Suppressor macrophage treated with lipopolysaccharide for 4 hours (primary cell): ENCODE data around the gene CCDC57.

ENCODE experiments used
- DNase-seq: peaks from one replicate; pipeline ENCODE4 v3.0.0-alpha.2; 2020

Gene CCDC57

GRCh38 chr17:82103553-82104451, 108.8 kb downstream of the CCDC57 start:
- no peak for DNase-seq

- no peak for DNase-seq
Measured at GRCh38 chr17:82101767-82102679, 110.6 kb downstream of the CCDC57 start.

GRCh38 chr17:82101301-82101715, 111.3 kb downstream of the CCDC57 start:
- no peak for DNase-seq

GRCh38 chr17:82100502-82101298, 111.9 kb downstream of the CCDC57 start:
- DNase-seq, result no peak

GRCh38 chr17:82098939-82099763, 113.5 kb downstream of the CCDC57 start:
- DNase-seq, result peak; percentile 6

GRCh38 chr17:82098169-82098938, 114.3 kb downstream of the CCDC57 start, which contains the start of gene FASN:
Gene FASN (minus strand): TSS chr17:82098236. CDS start chr17:82096445, 1,791 bp downstream.
- peak; percentile 98 for DNase-seq

GRCh38 chr17:82097919-82098168, 114.8 kb downstream of the CCDC57 start:
- no peak for DNase-seq

- DNase-seq, result peak; percentile 60
Measured at GRCh38 chr17:82097184-82097918, 115.3 kb downstream of the CCDC57 start.

- DNase-seq, result no peak
Measured at GRCh38 chr17:82096709-82097183, 115.9 kb downstream of the CCDC57 start.

- no peak for DNase-seq
Measured at GRCh38 chr17:82095777-82096708, 116.6 kb downstream of the CCDC57 start.

- no peak for DNase-seq
Measured at GRCh38 chr17:82094931-82095776, 117.5 kb downstream of the CCDC57 start.

GRCh38 chr17:82092995-82093751, 119.5 kb downstream of the CCDC57 start:
- no peak for DNase-seq

- DNase-seq, result no peak
Measured at GRCh38 chr17:82092628-82092994, 120.0 kb downstream of the CCDC57 start.

- no peak for DNase-seq
Measured at GRCh38 chr17:82092094-82092586, 120.5 kb downstream of the CCDC57 start.

- no peak for DNase-seq
Measured at GRCh38 chr17:82091264-82092066, 121.2 kb downstream of the CCDC57 start.

- no peak for DNase-seq
Measured at GRCh38 chr17:82090549-82091263, 121.9 kb downstream of the CCDC57 start.
